Measurements from ENCODE around the gene TYK2.
"Not testable (repeated sequence)": the region's sequence is repeated elsewhere in the genome, so short reads cannot be mapped to it uniquely, and the experiment has no call there.

The TYK2 gene

DNA sequence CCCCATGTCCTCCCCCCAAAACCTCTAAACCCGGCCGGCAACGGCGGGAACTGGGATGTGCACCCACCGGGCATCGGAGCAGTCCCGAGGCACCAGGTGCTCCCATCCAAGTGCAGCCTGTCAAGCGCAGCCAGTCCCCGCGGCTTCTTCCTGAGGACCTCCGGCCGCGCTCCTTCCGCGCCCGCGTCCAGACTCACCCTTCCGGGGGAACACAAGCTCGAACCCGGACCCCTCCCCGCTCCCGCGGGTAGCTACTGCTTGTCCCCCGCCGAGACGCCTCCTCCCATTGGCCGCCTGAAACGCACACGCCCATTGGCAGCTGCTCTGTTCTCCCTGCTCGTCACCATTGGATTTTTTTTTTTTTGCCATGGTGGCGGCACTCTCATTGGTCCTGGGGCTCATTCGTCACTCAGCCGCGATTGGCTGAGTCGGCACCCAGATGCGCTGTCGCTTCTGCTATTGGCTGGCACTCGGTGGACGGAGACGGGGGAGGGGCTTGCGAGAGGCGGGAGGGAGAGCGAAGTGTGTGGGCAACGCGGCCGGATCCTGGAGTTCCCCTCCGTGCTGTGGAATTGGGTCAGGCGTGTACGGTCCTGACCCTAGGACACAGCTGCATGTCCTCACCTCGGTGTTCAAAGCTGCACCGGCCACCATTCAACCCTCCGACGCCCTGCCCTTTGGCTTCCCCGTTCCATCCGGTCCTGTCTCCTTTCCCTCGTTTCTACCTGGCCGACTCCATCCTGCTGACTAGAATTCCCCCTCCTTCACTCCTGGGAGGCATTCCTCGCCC, at the start of gene TYK2:
TYK2 (minus strand) TSS at position 260 of the 790 bp plus-strand sequence. CDS start 2,166 bp downstream, outside the sequence.
- peak; percentile 92 to 95 for DNase-seq (ENCODE audit: low read depth in 2 of 2)

DNA sequence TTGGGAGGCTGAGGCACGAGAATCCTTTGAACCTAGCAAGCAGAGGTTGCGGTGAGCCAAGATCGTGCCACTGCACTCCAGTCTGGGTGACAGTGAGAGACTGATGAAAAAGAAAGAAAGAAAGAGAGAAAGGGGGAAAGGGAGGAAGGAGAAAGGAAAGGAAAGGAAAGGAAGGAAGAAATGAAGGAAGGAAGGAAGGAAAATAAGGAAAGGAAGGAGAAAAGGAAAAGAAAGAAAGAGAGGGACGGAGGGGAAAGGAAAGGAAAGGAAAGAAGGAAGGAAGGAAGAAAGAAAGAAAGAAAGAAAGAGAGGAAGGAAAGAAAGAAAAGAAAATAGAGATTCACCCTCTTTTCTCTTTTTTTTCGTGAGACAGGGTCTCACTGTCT, 48.6 kb upstream of the TYK2 start:
- no peak for DNase-seq (ENCODE audit: low read depth in 2 of 2)

DNA sequence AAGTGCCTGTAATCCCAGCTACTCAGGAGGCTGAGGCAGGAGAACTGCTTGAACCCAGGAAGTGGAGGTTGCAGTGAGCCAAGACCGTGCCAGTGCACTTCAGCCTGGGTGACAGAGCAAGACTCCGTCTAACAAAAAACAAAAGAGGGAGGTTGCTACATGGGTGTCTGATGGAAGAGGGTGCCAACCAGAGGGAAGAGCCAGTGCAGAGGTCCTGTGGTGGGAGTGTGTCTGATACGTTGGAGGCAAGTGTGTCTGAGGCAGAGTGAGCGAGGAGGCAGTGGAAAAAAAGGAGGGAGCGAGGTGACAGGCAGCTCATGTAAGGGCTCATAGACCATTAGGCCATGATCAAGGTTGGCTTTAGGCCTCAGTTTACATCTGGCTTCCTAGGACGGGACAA, 46.8 kb upstream of the TYK2 start:
- DNase-seq (ENCODE audit: low read depth in 2 of 2) = no peak

DNA sequence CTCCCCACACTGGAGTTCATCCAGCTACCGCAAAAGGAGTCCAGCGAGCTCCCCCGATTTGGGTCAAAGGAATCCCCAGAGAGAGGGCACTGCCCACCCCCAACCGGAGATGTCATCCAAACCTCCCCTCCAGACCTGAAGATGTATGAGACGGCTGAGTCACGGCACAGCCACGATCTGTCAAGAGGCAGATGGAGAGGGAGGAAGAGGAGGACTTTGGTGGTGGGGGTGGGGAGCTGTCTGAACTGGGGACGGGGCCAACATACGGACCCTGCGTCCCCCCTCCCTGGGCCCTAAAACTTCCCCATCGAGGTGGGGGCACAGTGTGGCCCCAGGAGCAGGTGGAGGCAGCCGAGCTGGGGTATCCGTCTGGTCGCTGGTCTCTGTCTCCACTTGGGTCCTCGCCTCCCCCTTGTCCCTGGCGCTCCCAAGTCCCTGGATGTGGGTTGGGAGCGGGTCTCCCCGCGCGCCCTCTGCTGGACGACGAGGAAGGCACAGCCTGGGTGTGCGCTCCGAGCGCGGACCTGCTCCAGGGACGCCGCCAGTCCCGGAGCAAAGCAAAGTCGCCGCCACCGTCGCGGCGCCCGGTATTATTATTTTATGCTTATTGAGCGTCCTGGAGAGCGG, 43.8 kb upstream of the TYK2 start:
- peak in 1 of 2 donors; percentile 59 for DNase-seq (ENCODE audit: low read depth in 2 of 2)

DNA sequence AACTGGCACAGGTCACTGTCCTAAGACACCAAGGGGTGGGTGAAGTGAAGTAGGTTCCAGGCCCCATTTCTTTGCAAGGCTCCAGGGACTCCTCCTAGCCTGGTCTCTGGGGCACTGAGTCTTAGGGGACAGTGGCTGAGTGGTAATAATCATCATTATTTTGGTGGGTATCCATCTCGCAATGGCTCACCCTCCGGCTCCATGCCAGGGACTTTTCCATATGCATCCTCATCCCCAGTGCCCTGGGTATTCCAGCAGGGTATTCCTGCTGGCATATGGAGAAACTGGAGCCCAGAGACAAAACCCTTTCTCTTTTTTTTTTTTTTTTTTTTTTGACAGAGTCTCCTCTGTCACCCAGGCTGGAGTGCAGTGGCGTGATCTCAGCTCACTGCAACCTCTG, 42.5 kb upstream of the TYK2 start:
- DNase-seq (ENCODE audit: low read depth in 2 of 2) = no peak

DNA sequence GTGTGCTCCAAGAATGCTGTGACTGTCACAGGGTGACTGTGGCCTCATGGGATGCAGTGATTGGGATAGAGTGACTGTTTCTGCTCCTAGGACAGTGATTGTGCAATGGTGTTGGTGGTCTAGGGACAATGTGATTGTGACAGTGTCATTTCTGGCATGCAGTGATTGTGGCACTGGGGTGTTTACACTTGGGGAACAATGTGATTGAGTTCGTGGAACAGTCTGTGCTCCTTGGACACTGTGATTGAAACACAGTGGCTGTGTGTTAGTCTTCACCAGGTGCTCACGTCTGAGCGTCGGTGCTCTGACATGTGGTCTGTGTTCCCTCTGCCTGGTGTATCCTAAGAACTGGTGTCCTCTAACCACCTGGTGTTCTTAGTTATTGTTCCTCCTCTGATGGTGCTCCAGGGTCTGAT, 41.7 kb upstream of the TYK2 start:
- no peak for DNase-seq (ENCODE audit: low read depth in 2 of 2)

DNA sequence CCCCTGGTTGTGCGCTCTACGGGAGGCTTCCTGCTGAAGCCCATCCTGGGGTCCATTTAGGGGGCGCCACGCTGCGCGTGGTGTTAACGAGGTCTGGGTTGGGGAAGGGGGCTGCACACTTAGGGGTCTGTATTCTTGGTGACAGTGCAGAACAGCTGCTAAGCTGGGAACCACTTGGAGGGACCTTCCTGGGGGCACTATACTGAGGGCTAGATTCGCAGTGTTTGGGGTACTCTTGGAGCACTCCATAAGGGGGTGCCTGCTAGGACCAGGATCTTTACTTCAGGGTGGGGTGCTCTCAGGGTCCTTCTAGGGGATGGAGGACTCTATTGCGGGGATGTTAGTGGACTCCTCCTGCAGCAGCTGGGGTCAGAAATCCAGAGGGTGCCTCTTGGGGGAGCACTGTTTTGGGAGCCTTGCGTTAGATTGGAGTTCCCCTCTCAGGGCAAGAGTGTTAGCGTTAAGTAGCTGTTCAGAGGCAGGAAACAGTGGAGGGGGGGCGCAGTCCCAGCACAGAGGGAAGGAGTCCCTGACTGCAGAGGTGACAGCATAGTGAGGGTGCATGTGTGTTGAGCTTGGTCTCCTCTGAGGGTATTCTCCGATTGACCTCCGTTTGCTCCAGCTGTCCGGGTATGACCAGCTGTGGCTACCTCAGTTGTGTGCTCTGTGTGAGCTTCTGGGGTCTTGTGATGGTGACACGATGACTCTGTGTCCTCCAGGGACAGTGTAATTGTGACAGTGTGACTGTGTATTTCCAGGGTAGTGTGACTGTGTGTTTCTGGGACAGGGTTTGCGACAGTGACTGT, 41.1 kb upstream of the TYK2 start:
- DNase-seq (ENCODE audit: low read depth in 2 of 2) = no peak

DNA sequence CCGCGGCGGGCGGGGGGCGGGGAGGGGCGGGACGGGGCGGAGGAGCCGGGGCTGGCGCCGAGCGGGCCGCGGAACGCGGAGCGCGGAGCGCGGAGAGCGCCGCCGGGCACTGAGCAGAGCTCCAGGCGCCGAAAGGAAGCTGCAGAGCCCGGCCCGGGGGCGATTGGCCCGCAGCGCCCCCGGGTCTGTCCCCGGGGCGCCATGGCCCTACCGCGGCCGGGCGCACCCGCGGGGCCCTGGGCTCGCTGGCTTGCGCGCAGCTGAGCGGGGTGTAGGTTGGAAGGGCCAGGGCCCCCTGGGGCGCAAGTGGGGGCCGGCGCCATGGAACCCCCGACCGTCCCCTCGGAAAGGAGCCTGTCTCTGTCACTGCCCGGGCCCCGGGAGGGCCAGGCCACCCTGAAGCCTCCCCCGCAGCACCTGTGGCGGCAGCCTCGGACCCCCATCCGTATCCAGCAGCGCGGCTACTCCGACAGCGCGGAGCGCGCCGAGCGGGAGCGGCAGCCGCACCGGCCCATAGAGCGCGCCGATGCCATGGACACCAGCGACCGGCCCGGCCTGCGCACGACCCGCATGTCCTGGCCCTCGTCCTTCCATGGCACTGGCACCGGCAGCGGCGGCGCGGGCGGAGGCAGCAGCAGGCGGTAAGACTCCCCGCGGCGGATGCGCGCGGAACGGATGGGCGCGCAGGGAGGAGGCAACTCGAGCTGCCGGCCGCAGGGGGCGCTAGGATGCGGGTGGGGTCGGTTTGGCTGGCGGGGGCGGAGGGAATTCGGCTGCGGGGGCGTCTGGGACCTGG, 40.3 kb upstream of the TYK2 start, which contains the start of gene PDE4A:
PDE4A (plus strand) TSS at position 95 of the 796 bp plus-strand sequence; CDS start at position 322, 227 bp downstream.
- peak in 1 of 2 donors; percentile 59 for DNase-seq (ENCODE audit: low read depth in 2 of 2)

DNA sequence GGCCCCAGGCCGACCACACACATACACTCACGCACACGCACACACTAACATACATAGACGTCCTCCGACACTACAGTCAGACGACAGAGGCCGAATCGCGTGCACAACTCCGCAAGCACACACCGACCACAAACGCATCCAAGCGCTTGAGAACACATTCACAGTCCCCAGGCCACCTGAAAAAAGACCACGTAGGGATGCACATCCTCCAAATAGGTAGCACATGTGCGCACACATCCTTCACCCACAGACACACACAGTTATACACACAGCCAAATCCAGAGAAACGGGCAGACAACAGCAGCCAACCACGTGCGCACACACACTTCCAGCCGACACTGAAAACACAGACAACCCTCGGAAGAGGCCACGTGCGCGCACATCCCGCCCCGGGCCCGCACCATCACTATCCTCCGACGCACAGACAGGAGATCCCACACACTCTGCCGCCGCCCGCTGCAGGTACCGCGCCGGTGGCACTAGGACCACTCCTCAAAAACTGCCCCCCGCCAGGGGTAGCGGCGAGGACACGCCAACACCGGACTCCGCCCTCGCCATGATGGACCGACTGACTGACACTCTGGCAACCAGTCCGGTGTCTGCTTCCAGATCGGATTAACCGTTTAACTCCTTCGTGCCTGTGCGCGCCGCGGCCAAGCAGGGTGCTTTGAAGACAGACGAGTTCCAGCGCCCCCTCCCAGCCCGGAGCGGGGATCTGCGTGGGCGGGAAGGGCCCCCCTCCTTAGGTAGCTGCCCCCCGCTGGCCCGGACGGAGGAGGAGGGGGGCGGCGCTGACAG, 39.5 kb upstream of the TYK2 start:
- no peak for DNase-seq (ENCODE audit: low read depth in 2 of 2)

DNA sequence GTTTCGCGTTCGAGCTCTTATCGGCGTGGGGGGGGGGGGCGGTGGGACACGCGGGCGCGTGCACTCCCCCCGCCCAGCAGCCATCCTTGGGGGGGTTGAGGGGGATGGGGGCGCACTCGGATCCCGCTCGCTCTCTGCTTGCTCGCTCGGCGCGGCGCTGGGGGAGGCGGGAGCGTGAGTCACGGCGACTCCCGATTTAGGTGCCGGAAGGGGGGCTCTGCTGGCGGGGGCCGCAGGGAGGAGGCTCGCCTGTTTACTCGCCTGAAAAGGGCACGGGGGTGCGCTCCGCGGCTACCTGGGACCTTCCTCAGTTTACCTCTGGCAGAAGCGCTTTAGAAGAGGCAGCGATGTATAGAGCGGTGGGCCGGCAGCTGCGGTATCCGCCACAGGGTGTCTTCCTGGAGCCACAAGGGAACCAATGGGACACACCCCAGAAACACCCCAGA, 38.9 kb upstream of the TYK2 start:
- DNase-seq (ENCODE audit: low read depth in 2 of 2) = no peak

DNA sequence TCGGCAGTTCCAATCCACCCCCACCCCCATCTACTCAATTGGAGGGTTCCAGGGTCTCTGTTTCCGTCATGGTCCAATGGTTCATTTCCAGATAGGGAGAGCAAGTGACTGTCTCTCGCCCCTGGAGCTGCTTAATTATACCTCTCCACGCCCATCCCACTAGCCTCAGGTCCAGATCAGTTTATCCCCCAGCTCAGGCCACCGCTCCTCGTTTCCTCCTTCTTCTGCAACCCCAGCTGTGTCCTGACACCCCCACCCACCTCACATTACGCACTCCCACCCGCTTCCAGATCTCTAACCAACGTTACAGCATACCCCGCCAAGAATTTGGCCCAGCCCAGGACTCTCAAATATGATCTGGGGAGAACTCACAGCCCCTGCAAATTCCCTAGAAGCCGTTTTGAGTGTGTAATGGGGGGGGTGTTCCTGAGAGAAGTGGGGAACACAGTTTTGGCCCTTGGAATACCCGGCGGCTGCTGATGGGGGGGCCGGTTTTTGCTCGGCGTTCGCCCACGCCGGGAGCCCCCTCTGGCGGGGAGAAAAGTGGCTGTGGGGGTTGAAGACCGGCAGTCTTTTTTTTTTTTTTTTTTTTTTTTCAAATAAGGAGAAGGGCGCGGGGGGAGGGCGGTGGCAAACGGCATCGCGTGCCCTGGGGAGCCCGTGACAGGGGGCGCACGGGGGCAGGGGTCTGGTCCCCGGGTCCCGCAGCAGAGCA, 38.3 kb upstream of the TYK2 start:
- no peak for DNase-seq (ENCODE audit: low read depth in 2 of 2)

DNA sequence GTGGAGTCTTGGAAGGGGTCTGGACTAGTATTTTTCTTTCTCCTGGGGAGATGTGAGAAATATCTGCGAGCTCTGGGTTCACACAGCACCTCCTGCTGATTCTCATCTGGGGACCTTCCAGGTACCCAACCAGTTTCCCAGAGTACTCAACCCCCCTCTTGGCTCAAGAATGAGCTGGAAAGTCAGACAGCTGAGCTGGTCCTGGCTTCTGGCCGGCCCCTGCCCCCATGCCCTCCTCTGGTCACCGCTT, 37.8 kb upstream of the TYK2 start:
- no peak for DNase-seq (ENCODE audit: low read depth in 2 of 2)

DNA sequence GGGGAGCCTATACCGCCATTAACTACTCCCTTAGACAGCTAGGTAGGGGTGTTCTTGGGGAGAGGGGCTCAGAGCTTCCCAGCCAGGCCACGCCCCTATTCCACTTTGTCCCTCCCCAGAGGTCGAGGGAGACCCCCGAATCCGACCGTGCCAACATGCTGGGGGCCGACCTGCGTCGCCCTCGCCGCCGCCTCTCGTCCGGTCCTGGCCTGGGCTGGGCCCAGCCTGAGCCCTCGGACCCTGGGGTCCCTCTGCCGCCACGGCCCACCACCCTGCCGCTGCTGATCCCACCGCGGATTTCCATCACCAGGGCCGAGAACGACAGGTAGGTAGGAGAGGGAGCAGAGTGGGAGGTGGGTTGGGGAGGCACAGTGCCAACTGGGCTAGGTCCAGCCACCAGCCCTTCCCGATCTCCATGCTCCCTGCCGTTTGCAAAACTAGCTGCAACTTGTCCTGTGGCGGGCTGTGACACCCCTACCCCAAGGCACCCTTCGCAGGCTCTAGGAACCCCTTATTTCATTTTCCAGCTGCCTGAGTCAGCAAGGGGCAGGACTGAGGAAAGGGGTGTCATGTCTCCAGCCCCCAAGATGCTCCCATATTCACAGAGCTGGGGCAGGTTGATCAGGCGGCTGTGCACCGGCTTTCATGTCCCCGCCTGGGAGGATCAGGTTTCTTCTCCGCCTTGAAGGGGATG, 37.3 kb upstream of the TYK2 start:
- no peak for DNase-seq (ENCODE audit: low read depth in 2 of 2)

DNA sequence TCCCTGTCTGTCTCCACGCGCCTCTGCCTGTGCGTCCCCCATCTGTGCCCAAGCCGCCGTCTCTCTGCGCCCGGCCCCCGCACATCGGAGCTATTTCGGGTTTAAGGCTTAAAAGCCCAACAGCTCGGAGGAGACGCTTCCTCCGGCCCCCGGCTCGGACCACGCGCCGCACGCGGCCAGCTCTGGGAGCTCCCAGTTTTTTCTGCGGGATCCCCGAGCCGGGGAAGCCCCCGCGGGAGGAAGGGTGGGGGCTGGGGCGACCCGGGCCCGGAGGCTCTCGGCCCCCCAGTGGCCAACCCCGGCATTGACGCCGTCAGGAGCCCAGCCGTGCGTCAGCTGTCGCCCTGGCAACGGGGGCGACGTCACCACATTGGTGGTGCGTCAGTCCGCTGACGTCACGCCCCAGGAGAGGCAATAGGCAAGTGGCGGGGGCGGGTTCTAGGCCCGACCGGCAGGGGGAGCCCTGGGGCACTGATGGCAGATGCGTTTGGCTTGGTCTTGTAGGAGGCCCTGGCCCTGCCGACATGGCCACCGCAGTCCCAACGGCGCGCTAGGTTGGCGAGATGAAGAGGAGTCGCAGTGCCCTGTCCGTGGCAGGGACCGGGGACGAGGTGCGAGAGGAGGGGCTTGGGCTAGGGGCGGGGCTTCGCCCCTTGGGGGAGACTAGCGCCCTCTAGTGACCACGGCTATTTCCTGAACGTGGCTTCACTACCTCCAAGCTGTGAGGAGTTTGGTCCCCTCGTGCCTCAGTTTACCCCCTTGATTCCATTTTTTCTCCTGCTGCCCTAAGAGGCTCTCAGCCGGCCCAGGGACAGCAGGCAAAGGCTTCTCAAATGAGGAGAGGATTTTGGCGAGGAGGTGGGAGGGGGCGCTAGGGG, 36.2 kb upstream of the TYK2 start:
- peak; percentile 93 to 94 for DNase-seq (ENCODE audit: low read depth in 2 of 2)

DNA sequence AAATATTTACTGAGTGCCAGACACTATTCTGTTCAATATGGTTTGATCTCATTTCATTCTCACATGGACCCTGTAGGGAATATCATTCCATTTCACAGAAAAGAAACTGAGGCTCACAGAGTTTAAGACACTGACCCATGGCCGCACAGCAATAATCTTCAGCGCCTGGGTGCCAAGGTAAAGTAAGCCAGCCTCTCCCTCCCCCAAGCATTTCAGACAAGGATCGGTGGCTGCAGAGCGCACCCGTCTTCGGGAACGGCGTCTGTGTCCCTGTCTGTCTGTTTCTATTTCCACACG, 35.7 kb upstream of the TYK2 start:
- no peak for DNase-seq (ENCODE audit: low read depth in 2 of 2)

DNA sequence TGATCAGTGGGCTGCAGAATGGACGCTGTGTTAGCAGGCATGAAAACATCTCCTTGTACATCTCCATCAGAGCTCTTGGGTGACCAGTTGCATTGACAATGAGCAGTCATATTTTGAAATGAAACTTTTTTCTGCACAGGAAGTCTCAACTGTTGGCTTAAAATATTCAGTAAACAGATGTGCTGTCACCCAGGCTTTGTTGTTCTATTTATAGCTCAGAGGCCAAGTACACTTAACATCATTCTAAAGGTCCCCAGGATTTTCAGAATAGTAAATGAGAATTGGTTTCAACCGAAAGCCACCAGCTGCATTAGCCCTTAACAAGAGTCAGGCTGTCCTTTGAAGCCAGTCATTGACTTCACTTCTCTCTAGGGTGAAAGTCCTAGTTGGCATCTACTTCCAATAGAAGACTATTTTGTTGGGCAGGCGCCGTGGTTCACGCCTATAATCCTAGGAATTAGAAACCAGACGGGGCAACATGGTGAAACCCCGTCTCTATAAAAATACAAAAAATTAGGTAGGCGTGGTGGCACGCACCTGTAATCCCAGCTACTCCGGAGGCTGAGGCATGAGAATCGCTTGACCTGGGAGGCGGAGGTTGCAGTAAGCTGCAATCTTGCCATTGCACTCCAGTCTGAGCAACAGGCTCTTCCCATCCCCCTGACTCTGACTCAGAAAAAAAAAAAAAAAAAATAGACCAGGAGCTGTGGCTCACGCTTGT, 32.0 kb upstream of the TYK2 start:
- DNase-seq (ENCODE audit: low read depth in 2 of 2) = no peak

DNA sequence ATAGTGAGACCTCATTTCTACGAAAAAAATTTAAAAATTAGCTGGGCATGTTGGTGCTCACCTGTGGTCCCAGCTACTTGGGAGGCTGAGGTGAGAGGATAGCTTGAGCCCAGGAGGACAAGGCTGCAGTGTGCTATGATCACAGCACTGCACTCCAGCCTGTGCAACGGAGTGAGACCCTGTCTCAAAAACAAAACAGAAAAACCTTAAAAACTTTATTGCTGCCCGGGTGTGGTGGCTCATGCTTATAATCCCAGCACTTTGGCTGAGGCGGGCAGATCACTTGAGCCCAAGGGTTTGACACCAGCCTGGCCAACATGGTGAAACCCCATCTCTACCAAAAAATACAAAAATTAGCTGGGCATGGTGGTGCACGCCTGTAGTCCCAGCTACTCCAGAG, 30.9 kb upstream of the TYK2 start:
- DNase-seq (ENCODE audit: low read depth in 2 of 2) = not testable (repeated sequence)

All from stimulated activated CD4-positive, alpha-beta T cell treated with anti-CD3 and anti-CD28 coated beads, Interleukin-15, amount 100 ng/mL, for 48 hours (primary cell).